GM21529 (cell line): ENCODE data around the gene IL32.

ENCODE experiments used
- ATAC-seq: cut with Tn5 transposase; IDR thresholded peaks from one replicate; pipeline ENCODE4 v1.9.1; 2021; ENCODE audit not compliant: unreplicated experiment

IL32 gene

GRCh38 chr16:3065069-3065741, at the start of gene IL32:
TSS of gene IL32 (plus strand) at chr16:3065640. CDS start at chr16:3065812, 172 bp downstream.
- ATAC-seq: no peak

- no peak for ATAC-seq
Observed at GRCh38 chr16:3015865-3016521, 49.4 kb upstream of the IL32 start.

- no peak for ATAC-seq
Observed at GRCh38 chr16:3017344-3017743, 48.1 kb upstream of the IL32 start.

GRCh38 chr16:3017794-3018506, 47.5 kb upstream of the IL32 start, which contains the start of gene CLDN6:
TSS of gene CLDN6 (minus strand) at chr16:3018183. CDS start at chr16:3016021, 2,162 bp downstream.
- no peak for ATAC-seq

GRCh38 chr16:3019594-3020246, 45.7 kb upstream of the IL32 start:
- no peak for ATAC-seq

- no peak for ATAC-seq
Observed at GRCh38 chr16:3020247-3020603, 45.2 kb upstream of the IL32 start, which contains the start of gene TNFRSF12A. TSS of gene TNFRSF12A (plus strand) at chr16:3020368. CDS start at chr16:3020398, 30 bp downstream.

- no peak for ATAC-seq
Observed at GRCh38 chr16:3020604-3021448, 44.6 kb upstream of the IL32 start.

GRCh38 chr16:3021449-3022207, 43.8 kb upstream of the IL32 start:
- ATAC-seq: no peak

- no peak for ATAC-seq
Observed at GRCh38 chr16:3022208-3022683, 43.2 kb upstream of the IL32 start.

GRCh38 chr16:3022684-3023414, 42.6 kb upstream of the IL32 start:
- ATAC-seq: no peak

GRCh38 chr16:3023415-3023668, 42.1 kb upstream of the IL32 start:
- no peak for ATAC-seq

- ATAC-seq: peak; percentile 60
Observed at GRCh38 chr16:3023669-3024478, 41.6 kb upstream of the IL32 start, which contains the start of the genes HCFC1R1 and THOC6. TSS of gene HCFC1R1 (minus strand) at chr16:3023942. CDS start at chr16:3023941, 1 bp downstream. TSS of gene THOC6 (plus strand) at chr16:3024035. CDS start at chr16:3024327, 292 bp downstream.

GRCh38 chr16:3025032-3026002, 40.1 kb upstream of the IL32 start:
- no peak for ATAC-seq

- no peak for ATAC-seq
Observed at GRCh38 chr16:3026003-3026378, 39.4 kb upstream of the IL32 start.

- no peak for ATAC-seq
Observed at GRCh38 chr16:3026609-3027488, 38.6 kb upstream of the IL32 start.

GRCh38 chr16:3027489-3027795, 38.0 kb upstream of the IL32 start:
- no peak for ATAC-seq
